NCI-H1694 treated with DMSO at 0.1 percent for 48 hours (cell line): ENCODE measurements around the gene OR10H2.
"Not testable (repeated sequence)": the region's sequence is repeated elsewhere in the genome, so short reads cannot be mapped to it uniquely, and the experiment has no call there.

ENCODE experiments used
- DNase-seq: peaks from one replicate; lab custom pipeline; 2025; lab: John Stamatoyannopoulos, UW

OR10H2 gene, protein sequence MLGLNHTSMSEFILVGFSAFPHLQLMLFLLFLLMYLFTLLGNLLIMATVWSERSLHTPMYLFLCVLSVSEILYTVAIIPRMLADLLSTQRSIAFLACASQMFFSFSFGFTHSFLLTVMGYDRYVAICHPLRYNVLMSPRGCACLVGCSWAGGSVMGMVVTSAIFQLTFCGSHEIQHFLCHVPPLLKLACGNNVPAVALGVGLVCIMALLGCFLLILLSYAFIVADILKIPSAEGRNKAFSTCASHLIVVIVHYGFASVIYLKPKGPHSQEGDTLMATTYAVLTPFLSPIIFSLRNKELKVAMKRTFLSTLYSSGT

GRCh38 chr19:15727724-15728123 lies at the start of gene OR10H2:
TSS of gene OR10H2 (plus strand) at chr19:15728024. CDS start at chr19:15728044, 20 bp downstream.
- DNase-seq: no peak

GRCh38 chr19:15679089-15679488 lies 48.7 kb upstream of the OR10H2 start:
- DNase-seq: no peak

DNA sequence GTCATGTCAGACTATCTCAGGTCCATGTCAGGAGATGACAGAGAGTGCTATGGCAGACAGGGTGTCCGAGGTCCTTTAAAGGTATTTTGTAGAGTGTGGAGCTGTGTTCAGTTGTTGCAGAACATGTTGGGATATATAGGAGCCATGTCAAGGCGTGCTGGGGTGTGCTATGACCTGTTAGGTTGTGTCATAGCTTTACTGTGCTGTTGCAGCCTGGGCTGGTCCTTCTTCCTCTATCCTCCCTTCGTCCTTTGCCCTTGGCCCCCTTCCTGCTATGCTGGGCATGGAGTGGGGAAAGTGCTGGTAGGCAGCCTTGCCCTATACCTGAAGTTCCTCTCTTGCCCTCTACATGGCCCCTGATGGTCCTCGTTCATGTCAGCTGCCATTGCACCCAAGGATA lies 48.0 kb upstream of the OR10H2 start:
- DNase-seq: not testable (repeated sequence)

- DNase-seq: no peak
Measured at GRCh38 chr19:15680478-15681322, 47.1 kb upstream of the OR10H2 start.

GRCh38 chr19:15683411-15683810 lies 44.4 kb upstream of the OR10H2 start:
- DNase-seq: no peak

DNA sequence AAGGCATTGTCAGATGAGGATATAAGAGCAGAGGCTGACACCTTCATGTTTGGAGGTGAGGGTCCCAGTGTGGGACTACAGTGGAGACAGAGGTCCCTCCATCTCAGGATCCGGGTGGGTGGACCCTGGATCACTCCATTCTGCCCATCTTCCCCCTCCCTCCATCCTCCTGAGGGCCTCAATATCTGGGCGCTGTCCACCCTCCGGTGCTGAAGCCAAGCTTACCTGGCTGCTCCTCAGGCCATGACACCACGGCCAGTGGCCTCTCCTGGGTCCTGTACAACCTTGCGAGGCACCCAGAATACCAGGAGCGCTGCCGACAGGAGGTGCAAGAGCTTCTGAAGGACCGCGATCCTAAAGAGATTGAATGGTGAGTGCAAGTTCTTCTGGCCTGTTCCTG lies 43.0 kb upstream of the OR10H2 start:
- no peak for DNase-seq

GRCh38 chr19:15696654-15697194 lies 31.1 kb upstream of the OR10H2 start:
- no peak for DNase-seq

- DNase-seq: no peak
Measured at GRCh38 chr19:15701757-15702533, 25.9 kb upstream of the OR10H2 start.

GRCh38 chr19:15702534-15702930 lies 25.3 kb upstream of the OR10H2 start:
- peak; percentile 33 for DNase-seq

- no peak for DNase-seq
Measured at GRCh38 chr19:15714638-15715037, 13.2 kb upstream of the OR10H2 start.

GRCh38 chr19:15715642-15716041 lies 12.2 kb upstream of the OR10H2 start:
- DNase-seq: no peak

DNA sequence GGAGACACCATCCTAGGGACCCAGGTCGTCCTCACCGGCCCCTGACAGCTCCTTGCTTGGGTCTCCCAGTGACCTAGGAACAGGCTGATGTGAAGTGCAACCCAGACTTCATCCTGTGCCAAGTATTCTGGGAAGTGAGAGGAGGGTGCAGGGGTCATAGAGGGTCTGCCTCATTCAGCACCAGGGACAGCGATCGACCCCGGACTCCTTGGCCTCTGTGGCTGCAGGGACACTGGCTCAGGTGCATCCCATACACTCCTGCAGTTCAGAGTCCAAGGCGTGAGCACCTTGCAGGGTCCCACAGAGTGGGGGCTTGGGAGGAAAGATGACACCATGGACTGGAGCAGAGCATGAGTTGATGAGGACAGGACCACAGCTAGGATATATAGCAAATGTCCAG lies 10.0 kb upstream of the OR10H2 start:
- no peak for DNase-seq

- no peak for DNase-seq
Measured at GRCh38 chr19:15721268-15721667, 6.6 kb upstream of the OR10H2 start.

- no peak for DNase-seq
Measured at GRCh38 chr19:15722956-15723355, 4.9 kb upstream of the OR10H2 start.

DNA sequence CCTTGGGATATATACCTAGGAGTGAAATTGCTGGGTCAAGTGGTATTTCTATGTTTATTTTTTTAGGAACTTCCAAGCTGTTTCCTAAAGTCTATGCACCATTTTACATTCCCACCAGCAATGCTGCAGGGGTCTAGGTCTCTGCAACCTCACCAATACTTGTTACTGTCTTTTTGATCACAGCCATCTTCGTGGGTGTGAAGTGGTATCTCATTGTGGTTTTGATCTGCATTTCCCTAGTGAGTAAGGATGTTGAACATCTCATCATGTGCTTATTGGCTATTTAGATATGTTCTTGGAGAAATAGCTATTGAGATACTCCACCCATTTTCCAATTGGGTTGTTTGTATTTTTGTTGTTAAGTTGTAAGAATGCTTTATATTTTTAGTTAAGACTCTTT lies 2.7 kb downstream of the OR10H2 start:
- DNase-seq: no peak

DNA sequence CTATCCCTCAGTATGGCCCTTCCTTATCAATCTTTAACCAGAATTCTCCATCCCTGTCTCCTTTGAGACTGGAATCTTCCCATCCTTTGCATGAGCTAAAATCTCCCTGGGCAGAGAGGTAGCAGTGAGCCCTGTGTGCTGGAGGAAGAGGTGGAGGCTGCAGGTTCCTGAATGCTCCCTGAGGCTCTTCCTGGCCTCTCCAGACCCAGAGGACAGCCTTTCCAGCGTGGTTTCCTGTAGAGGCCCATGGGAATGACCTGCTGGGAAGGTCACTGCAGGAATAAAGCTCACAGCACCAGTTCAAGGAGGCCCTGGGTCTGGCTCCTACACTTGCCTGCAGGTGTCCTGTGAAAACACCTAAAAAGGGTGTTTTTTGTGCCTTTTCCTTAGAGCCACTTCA lies 4.6 kb downstream of the OR10H2 start:
- DNase-seq: no peak

- no peak for DNase-seq
Measured at GRCh38 chr19:15733895-15734294, 6.1 kb downstream of the OR10H2 start.

DNA sequence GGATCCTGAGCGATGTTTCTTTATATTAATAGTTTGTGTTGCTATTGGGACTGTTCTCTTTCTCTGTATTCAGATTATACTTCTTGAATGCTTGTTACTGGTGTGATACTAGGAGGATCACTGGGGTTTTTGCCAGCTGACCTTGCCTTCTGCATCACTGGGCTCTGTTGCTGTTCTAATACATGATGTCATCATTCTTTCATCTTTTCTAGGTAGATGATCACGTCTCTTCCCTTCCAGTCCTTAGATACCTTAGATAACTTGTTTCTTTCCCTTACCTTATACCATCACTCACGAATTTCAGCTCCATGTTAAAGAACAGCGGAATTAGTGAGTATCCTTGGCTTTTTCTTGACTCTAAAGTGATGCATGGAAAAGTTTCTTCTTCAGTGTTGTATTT lies 9.9 kb downstream of the OR10H2 start, which contains the start of gene OR10H3:
OR10H3 (plus strand) TSS at position 264 of the 400 bp plus-strand sequence. CDS start 3,408 bp downstream, outside the sequence.
- no peak for DNase-seq

DNA sequence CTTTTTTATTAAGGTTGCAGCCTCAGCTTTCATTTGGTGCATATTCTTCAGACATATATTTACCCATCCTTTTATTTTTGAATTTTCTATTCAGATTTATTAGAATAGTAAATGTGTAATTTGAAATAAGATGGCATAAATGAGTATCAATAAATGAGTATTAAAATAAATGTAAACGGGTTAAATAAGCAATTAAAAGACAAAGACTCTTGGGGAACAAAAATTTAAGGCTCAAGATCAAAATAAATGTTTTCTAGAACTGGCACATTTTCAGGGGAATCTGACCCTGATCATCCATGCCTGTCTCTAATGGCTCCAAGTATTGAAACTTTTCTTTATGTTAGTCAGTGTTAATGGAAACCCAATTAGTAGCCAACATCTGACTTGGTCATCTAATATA lies 13.0 kb downstream of the OR10H2 start:
- DNase-seq: no peak

DNA sequence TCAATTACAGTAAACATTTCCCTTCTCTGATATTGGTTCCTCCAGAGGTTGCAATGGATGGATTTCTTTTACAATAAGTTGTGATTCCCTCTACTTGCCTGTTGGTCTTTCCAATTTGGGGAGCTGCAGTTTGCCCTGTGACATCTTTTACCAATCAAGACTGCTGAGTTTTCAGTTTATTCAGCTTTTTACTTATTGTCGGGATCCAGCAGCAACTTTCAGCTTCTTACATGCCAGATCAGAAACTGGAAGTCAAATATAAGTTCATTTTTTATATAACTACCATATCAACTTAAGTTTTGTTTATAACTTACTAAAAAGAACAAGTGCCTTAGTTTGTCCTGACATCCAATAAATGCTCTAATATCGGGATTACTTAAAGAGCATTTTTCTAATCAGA lies 20.4 kb downstream of the OR10H2 start:
- no peak for DNase-seq

GRCh38 chr19:15758379-15758778 lies 30.6 kb downstream of the OR10H2 start:
- DNase-seq: no peak

DNA sequence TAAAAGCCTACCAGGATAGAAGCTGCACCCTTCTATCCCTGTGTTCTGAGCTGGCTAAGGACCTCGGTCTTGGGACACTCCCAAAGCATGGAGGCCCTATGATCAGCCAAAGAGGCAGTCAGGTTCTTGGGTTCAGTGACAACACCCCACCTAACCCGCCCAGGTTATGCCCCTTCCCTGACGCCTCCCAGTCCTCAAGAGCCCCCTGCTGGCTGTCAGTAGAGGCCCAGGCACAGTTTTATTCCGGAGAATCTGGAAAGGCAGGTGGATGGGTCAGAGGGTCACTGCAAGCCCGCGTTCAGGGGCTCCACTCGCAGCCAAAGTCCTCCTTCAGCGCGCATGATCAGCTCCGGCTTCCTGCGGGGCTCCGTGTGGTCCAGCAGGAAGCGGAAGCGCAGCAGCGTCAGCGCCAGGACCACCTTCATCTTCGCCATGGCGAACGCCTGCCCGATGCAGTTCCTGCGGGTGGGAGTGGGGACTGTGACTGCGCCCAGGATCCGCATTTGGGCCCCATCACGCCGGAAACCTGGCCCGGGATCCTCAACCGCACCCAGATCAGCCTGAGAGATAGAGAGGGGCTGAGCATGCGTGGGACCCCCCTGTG lies 32.2 kb downstream of the OR10H2 start:
- DNase-seq: no peak
